GM18526 (cell line): Measurements from ENCODE around the gene CRACR2B.

Experiments
- POLR2A ChIP-seq: IDR thresholded peaks from 3 replicates; pipeline ENCODE4 v1.6.1; 2011; ENCODE audit not compliant: insufficient read length; ENCODE audit errors: extremely low read depth

CRACR2B gene

GRCh38 chr11:834371-835316 is 6.9 kb downstream of the CRACR2B start:
- no peak for TF ChIP-seq POLR2A

DNA sequence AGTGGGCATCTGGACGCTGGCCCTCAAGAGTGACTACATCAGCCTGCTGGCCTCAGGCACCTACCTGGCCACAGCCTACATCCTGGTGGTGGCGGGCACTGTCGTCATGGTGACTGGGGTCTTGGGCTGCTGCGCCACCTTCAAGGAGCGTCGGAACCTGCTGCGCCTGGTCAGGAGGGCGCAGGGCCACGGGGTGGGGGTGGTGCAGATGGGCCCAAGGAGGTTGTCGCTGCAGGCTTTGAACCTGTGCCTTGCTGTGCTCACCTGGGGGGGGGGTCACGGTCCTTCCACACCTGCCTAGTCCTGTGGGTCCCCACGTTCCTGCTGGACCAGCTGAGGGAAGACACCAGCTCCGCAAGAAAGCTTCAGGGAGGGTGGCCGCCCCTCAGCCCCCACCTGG is 8.6 kb downstream of the CRACR2B start:
- TF ChIP-seq POLR2A, result no peak

- TF ChIP-seq POLR2A, result no peak
These were observed 9.0 kb downstream of the CRACR2B start for GRCh38 chr11:836700-837099.

GRCh38 chr11:837189-837989 is 9.7 kb downstream of the CRACR2B start:
- TF ChIP-seq POLR2A, result peak; percentile 18

GRCh38 chr11:837990-838307 is 10.2 kb downstream of the CRACR2B start:
- peak; percentile 1 for TF ChIP-seq POLR2A

GRCh38 chr11:838441-839279 is 10.9 kb downstream of the CRACR2B start:
- TF ChIP-seq POLR2A, result no peak

- TF ChIP-seq POLR2A, result no peak
These were observed 11.5 kb downstream of the CRACR2B start for GRCh38 chr11:839280-839623.

- TF ChIP-seq POLR2A, result no peak
These were observed 12.3 kb downstream of the CRACR2B start for GRCh38 chr11:839875-840617.

DNA sequence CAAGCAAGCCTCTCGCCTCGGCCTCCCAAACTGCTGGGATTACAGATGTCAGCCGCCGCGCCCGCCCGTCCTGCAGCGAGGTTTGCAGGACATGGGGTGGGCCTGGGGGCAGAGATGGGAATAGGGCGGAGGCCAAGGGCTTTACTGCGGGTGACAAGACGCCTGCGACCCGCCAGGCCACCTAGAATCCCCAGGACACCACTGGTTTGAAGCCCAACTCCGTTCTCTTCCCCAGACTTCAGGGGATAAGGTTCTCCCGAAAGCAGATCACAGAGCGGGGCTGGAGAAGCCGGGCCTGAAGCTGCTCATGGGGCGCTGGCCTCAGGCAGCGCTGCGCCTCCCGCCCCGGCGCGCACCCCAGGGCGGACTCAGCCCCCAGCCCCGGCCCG is 14.3 kb downstream of the CRACR2B start:
- TF ChIP-seq POLR2A, result no peak

DNA sequence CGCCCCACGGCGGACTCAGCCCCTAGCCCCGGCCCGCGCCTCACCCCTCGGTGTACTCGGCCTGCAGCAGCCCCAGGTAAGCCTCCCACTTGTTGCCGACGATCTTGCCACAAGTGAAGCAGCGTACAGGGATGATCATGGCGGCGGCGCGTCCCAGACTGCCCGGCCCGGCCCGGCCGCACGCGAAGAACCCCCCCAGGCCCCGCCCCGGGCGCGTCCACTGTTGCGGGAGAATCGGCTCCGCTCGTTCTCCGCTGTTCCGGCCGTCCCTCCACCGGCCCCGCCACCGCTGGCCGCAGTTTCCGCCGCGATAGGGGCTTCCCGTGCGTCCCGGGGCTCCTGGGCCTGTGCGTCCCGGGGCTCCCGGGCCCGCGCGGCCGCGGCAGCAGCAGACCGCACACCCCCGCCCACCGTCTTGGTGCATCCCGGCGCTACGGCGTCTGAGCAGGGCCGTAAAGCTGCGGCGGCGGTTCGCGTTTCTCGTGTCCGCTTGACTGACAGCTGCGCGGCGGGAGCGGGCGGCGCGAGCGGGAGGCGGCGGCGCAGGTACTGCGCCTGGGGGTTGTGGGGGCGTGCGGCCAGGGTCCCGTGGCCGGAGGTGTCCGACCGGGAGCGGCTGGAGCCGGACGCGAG is 14.8 kb downstream of the CRACR2B start, which contains the start of the genes POLR2L and TSPAN4:
Gene POLR2L, minus strand, starts transcription at position 160 of the 633 bp plus-strand sequence. Its CDS starts 21 bp downstream, at position 139.
Gene TSPAN4, plus strand, starts transcription at position 483 of the 633 bp plus-strand sequence. CDS start 7,453 bp downstream, outside the sequence.
- peak; percentile 99 for TF ChIP-seq POLR2A

- TF ChIP-seq POLR2A, result no peak
These were observed 15.5 kb downstream of the CRACR2B start for GRCh38 chr11:843086-843734.

- TF ChIP-seq POLR2A, result no peak
These were observed 16.3 kb downstream of the CRACR2B start for GRCh38 chr11:843818-844692.
